LNCaP clone FGC (cell line): Measurements from ENCODE around the gene TNS1.

Source experiments
- DNase-seq: peaks from one replicate; pipeline ENCODE4 v3.0.0-alpha.2; 2011; ENCODE audit warnings: low read depth
- H3K4me3 ChIP-seq: 2 replicates; pipeline ENCODE4 v1.5.1; 2011; ENCODE audit warnings: mild to moderate bottlenecking, low read depth, low read length, control low read depth
- TF ChIP-seq, protein P1 (sequence below): IDR thresholded peaks from 2 replicates; pipeline ENCODE4 v1.5.1; 2012; ENCODE audit warnings: mild to moderate bottlenecking; ENCODE audit not compliant: control insufficient read depth, insufficient read depth; ENCODE audit errors: extremely low read depth

The TNS1 gene

DNA sequence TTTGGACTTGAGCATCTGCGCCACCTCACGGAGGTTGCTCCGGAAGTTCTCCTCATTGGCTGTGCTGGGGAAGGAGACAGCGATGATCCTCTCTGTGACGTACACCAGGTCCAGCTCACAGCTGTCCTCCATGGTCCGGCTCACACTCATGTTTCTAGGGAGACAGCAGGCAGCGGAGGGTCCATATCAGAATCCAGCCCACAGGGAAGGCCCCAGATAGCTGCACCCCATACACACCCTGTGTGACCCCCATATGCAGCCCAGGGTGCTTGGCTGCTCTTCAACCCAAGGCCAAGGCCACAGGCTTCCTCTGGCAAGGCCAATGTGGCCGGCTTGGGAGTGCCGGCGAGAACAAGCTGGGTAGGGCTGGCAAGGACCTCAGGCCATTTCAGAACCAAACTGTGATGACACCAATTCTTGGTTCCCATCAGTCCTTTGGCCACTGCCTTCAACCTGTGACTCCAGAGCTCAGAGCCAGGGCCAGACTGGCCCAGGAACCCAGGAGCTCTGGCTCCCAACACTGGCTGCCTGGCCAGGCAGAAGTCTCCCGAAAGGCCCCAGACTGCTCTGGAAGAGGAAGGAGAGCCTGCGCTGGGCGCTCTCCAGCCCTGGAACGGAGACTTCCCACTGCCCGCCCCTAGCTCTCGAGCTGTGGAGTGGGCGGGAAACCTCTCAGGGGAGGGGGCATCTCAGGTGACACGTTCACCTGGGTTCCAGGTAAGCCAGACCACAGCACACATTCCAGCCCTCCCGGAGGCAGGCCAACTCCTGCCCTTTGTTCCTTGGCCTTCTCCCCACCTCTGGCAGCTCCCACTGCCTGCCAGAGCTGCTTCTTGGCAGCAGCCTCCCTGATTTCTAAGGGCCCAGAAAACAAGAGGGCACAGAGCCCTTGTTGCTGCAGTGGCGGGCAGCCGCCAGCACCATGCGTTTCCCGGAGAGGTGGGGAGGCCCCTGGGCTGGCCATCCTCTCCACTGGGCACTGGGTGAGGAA, 104.7 kb downstream of the TNS1 start:
- DNase-seq = peak; percentile 50
- H3K4me3 ChIP-seq = no peak overlapping the region
- TF ChIP-seq, protein P1, sequence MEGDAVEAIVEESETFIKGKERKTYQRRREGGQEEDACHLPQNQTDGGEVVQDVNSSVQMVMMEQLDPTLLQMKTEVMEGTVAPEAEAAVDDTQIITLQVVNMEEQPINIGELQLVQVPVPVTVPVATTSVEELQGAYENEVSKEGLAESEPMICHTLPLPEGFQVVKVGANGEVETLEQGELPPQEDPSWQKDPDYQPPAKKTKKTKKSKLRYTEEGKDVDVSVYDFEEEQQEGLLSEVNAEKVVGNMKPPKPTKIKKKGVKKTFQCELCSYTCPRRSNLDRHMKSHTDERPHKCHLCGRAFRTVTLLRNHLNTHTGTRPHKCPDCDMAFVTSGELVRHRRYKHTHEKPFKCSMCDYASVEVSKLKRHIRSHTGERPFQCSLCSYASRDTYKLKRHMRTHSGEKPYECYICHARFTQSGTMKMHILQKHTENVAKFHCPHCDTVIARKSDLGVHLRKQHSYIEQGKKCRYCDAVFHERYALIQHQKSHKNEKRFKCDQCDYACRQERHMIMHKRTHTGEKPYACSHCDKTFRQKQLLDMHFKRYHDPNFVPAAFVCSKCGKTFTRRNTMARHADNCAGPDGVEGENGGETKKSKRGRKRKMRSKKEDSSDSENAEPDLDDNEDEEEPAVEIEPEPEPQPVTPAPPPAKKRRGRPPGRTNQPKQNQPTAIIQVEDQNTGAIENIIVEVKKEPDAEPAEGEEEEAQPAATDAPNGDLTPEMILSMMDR = no peak

DNA sequence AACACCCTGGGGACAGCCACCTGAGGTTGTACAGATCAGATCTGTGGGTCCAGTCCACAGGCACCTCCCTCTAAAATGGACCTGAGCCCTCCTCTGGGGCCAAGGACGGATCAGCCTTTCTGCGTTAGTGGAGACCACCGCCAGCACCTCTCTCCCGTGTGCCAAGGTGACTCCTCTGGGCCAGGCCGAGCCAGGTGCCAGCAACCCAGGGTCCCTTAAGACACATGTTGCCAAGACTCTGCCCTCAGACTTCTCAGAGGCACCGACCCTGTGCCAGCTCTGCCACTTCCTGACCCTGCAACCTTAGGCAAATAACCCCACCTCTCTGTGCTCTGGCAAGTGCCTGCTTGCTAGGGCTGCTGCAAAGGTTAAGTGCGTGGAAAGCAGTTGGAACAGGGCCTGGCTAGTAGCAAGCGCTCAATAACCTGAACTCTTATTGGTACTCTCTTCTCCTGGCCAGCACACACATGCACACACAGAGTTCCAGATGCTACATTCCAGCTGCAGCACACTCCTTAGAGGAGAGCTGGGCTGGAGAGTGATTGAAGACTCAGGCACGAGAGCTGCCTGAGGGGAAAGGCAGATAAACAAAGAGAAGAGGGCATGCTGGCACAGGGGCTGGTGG, 105.6 kb downstream of the TNS1 start:
- TF ChIP-seq, protein P1 = no peak
- H3K4me3 ChIP-seq = no peak overlapping the region
- no peak for DNase-seq

DNA sequence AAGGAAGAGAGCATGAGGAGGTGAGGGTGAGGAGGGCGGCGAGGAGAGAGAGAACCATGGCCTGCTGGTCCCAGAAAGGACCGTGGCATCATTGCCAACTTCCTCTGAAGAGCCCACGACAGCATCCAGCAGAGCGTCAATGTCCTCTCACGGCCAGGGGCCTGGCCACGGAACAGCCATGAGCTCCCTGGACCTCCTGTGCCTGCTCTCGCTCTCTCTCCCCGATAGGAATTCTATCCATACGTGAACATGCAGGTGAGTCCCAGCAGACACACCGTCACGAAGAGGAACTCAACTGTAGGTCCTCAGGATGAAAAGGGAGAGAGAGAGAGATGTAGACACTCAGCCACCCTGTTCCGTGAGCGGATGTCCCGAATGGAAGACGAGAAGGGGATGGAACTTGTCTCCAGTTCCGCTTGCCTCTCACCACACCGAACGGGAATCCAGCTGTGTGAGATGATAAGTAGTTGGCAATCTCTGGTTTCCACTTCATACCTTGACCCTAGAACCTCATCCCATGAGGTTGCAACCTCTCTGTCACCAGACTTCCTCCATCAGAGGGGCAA, 107.6 kb downstream of the TNS1 start:
- TF ChIP-seq, protein P1 = no peak
- no peak for DNase-seq
- no peak overlapping the region for H3K4me3 ChIP-seq

DNA sequence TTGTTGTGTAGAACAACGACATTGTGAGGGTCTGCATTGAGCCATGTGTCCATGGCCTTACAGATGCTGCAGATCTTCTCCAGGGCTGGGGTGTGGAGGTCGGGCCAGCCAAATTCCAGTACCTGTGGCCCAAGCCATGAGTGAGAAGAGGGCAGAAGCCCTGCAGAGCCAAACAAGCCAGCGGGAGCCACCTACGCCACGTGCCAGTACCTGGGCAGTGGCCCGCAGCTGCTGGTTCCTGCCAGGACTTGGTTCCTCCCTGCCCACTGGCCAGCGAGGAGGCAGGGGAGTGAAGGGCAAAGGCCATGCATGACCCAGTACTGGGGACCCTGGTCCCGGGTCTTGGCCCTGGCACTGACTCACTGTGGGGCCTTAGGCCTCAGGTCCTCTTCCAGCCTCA, 109.4 kb downstream of the TNS1 start:
- DNase-seq = no peak
- H3K4me3 ChIP-seq = no peak overlapping the region
- TF ChIP-seq, protein P1 = no peak

DNA sequence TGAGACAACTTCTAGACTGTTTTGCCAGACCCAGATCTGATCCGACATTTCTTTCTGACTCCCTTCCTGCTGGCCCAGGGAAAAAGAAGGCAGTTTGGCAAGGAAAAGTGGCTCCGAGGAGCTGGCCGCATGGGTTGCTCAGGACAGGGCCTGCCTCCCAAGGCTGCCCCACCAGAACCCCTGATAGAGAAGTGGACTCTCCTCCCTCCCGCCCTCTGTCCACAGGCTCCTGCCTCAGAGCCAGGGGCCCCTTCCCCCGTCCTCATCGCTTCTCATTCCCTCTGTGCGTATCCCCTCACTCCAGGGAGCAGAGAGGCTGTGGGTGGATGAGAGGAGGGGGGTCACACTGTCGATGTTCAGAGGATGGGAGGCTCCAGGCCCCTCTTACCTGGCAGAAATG, 110.2 kb downstream of the TNS1 start:
- TF ChIP-seq, protein P1 = no peak
- H3K4me3 ChIP-seq = no peak overlapping the region
- no peak for DNase-seq

DNA sequence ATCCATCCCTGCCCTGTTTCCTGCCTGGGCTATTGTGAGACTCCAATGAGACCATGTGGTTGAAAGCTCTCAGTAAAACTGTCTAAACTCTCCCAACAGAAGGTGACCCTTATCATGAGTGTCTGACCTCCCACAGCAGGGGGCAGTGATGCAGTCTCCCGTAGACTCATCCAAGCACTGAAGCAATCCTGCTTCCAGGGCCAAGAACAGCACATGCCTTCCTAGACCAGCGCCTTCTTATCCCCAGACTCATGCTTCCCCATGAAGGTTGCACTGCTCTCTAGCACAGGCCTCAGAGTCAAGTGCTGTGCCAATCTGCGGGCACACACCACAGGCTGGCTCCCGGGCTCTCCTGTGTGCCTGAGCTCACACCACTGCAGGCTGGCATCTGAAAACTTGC, 112.3 kb downstream of the TNS1 start:
- DNase-seq = no peak
- no peak overlapping the region for H3K4me3 ChIP-seq
- TF ChIP-seq, protein P1 = peak; percentile 27; the same call in 1 of the 2 replicates
